Hippocampal formation (tissue), 2 donors: Measurements from ENCODE around the gene ZAR1.
A peak's percentile ranks its signal among the peaks of the same experiment; 100 is the strongest.
"Not testable (repeated sequence)": the region's sequence is repeated elsewhere in the genome, so short reads cannot be mapped to it uniquely, and the experiment has no call there.

Experiments used
- DNase-seq, 2 donors: peaks; one replicate each; lab custom pipeline; 2025; lab: John Stamatoyannopoulos, UW

Gene ZAR1, protein sequence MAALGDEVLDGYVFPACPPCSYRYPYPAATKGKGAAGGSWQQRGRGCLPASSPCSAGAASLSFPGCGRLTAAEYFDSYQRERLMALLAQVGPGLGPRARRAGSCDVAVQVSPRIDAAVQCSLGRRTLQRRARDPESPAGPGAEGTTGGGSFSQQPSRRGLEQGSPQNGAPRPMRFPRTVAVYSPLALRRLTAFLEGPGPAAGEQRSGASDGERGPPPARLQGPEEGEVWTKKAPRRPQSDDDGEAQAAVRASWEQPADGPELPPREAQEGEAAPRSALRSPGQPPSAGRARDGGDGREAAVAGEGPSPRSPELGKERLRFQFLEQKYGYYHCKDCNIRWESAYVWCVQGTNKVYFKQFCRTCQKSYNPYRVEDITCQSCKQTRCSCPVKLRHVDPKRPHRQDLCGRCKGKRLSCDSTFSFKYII

DNA sequence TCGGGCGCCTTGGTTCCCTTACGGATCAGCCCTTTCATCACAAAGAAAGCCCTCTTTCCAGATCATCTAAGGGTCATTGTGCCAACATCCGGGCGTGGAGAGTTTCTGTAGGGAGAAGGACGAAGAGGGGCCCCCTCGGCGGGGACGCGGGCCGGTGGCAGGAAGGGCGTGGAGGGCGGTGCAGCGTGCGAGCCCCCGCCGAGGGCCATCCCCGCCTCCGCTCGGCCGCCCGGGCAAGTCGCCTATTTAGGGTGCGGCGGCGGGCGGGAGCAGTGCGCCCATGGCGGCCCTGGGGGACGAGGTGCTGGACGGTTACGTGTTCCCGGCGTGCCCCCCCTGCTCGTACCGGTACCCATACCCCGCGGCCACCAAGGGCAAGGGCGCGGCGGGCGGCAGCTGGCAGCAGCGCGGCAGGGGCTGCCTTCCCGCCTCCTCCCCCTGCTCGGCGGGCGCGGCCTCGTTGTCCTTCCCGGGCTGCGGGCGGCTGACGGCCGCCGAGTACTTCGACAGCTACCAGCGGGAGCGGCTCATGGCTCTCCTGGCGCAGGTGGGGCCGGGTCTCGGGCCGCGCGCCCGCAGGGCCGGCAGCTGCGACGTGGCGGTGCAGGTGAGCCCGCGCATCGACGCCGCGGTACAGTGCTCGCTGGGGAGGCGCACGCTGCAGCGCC is at the start of gene ZAR1:
ZAR1 (plus strand) TSS at position 241 of the 668 bp plus-strand sequence; CDS start at position 281, 40 bp downstream.
- DNase-seq: no peak

DNA sequence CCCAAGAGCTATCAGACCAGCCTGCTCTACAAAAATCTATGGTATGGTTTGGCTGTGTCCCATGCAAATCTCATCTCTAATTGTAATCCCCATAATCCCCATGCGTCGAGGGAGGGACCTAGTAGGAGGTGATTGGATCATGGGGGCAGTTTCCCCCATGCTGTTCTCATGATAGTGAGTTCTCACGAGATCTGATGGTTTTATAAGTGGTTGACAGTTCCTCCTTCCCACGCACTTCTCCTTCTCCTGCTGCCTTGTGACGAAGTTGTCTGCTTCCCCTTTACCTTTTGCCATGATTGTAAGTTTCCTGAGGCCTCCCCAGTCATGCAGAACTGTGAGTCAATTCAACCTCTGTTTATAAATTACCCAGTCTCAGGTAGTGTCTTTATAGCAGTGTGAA is 49.1 kb upstream of the ZAR1 start:
- not testable (repeated sequence) for DNase-seq

DNA sequence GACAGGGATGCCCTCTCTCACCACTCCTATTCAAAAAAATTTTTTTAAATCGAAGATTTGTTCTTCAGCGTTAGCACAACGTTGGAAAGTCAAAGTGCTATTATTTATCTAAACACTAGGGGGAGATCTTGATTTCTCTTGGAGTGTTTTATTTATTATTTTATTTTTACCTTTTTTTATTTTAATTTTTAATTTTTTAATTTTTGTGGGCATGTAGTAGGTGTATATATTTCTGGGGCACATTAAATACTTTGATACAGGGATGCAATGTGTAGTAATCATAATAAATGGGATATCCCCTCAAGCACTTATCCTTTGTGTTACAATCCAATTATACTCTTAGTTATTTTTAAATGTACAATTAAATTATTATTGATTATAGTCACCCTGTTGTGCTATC is 44.3 kb upstream of the ZAR1 start:
- peak in 1 of 2 donors; percentile 3 for DNase-seq

DNA sequence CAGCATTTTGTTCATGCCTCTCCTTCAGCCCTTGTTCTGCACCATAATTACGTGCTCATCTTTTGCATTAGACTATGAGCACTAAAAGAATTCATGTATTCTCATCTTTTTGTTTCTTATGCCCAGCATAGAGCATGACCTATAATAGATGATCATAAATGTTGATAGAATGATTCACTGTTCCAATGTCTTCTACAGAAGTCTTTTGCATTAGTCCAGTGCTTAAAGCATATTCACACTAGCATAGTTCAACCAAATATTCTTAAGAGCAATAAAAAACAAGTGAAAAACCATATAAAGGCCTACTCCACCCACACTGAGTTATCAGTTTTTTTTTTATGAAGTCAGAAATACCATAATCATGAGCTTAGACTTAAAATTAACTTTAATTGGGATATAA is 43.4 kb upstream of the ZAR1 start:
- no peak for DNase-seq

DNA sequence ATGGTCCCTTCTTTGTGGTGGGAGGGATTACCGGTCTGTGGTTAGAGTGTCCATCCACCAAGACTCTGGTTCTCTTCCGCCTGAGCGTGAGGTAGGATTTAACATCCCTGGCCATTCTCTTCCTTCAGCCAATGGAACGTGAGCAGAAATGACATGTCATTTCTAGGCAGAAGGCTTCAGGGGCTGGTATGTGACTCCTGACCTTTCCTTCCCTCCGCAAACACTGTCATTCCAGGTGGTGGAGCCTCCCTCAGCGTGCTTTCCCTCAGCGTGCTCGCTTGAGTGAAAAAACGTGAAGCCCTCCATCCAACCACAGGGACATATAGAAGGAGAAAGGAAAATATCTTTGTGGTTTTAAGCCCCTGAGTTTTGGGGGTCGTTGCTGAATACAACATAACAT is 40.9 kb upstream of the ZAR1 start:
- DNase-seq: no peak

DNA sequence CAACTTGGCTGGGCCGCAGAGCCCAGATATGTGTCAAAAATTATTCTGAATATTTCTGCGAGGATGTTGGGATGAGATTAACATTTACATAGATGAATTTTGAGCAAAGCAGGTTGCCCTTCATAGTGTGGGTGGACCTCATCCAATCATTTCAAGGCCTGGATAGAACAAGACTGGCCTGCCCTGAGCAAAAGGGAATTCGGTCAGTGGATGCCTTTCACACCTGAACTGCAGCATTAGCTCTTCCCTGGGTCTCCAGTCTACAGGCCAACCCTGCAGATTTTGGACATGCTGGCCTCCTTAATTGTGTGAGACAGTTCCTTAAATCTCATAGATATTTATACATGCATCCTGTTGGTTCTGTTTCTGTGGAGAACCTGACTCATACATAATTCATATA is 39.3 kb upstream of the ZAR1 start:
- no peak for DNase-seq

DNA sequence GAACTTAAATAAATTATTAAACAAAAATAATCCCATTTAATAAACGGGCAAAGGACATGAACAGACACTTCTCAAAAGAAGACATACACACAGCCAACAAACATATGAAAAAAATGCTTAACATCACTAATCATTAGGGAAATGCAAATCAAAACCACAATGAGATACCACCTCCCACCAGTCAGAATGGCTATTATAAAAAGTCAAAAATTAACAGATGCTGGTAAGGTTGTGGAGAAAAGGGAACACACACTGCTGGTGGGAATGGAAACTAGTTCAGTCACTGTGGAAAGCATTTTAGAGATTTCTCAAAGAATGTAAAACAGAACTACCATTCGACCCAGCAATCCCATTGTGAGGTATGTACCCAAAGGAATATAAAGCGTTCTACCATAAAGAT is 38.4 kb upstream of the ZAR1 start:
- not testable (repeated sequence) for DNase-seq

DNA sequence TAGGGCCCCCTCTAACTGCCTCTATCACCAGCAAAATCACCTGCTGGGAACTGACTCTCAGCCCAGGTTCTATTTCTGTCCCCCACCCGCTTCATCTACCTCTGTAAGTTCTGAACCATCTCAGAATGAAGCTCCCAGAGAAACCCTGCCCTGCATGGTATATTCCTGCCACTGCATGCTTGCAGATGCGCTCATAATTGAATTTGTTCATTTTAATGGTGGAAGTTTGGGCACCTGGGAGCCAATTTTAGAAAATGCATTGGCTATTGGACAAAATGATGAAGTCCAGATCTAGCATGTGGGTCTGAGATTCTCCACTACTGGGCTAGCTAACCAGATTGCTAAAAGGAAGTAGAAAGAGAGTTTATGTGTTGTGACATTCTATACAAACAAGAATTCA is 35.5 kb upstream of the ZAR1 start:
- DNase-seq: no peak

DNA sequence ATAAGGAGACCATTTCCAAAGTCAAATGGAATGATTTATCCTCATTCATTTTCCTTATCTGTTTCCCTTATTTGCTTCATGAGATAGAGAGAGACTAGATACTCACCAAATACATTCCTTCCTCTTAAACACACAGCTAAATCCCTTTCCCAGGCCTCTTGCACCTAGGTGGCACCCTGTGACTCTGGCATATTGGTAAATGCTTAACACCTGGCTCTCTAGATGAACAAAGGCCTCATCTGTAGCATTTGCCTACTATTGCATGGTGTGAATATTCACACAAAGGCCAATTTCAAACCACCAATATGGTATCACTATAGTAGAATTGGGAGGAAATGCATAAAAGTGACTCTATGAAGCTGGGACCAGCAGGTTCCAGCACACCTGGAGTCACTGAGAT is 29.1 kb upstream of the ZAR1 start:
- no peak for DNase-seq

DNA sequence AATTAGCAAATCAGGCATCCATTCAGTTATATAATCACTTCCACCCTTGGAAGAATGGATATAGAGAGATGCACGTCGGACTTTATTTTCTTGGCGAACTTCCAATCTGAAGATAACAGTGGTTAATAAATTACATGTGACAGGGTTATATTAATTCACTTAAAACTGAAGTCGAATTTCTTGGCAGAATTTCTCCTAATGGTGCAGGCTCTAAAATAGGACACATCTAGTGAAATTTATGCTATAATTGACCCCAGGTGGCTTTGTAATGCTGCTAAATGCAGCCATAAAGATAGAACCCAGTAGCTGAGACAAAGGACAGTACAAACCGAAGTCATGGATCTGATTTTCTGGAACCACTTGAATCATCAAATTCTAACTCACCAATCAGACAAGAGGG is 27.7 kb upstream of the ZAR1 start:
- DNase-seq: no peak

DNA sequence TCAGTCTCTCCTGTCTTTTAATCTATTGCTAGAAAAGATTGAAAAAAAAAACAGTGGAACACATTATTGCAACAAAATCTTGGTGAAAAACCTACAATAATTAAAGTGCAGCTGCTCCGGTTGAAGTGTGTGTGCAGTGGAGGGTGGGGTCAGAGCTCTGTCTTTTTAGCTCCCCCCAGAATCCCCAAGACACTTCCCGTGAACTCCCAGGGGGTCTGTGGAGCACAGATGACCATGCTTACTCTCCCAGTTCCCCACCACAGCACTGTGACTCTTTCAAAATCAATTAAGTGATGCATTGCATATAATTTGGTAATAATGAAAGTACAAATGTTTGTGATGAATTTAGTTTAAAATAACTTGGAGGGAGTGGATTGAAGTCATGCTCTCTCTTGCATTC is 22.6 kb upstream of the ZAR1 start:
- DNase-seq: no peak

DNA sequence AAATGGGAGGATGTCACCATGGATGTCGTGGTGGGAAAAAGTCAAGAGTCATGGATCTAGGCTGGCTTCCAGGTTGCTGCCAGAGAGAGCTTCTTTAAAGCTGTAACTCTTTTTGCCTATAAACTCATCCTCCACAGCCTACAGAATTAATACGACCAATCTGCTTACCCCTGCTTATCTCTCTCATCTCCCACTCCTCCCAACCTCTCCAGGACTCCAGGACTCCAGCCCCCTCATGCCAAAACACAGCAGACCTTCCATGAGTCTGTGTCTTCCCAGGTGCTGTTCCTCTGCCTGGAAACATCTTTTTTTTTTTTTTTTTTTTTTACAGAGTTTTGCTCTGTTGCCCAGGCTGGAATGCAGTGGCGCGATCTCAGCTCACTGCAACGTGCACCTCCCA is 22.2 kb upstream of the ZAR1 start:
- DNase-seq: no peak

DNA sequence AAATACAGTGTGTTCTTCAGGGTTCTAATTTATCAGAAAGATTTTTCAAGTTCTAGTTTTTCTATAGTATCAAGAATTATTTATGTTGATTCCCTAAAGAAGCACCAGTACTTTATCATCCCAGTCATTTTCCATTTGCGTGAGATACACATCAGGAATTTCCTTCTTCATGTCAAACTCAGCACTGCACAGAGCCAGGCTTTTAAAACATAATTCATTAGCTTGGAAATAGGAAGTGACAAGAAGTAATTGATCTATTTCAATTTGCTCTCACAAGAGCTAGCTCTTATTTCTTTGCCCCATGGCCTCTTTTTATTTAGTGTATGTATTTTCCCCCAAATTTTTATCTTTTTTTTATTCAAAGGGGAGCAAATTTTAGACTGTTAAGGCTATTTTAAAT is 19.9 kb upstream of the ZAR1 start:
- no peak for DNase-seq

DNA sequence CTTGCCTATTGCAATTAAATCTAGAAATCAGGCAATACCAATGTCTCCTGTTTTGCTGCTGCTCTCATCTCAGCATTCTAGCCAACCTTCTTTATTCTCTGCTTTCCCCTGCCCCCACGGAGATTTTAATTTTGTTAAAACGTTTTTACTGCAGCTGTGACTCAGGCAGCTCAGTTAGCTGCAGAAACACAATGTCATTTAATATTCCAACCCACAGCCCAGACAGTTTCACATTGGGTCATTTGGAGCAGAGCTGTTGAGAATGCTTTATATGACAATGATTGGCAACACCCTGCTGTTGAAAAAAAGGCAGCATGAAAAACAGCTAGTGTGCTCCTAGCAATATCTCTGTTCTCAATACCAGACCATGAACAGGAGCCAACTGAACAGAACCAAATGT is 19.5 kb upstream of the ZAR1 start:
- DNase-seq: peak in 1 of 2 donors; percentile 44

DNA sequence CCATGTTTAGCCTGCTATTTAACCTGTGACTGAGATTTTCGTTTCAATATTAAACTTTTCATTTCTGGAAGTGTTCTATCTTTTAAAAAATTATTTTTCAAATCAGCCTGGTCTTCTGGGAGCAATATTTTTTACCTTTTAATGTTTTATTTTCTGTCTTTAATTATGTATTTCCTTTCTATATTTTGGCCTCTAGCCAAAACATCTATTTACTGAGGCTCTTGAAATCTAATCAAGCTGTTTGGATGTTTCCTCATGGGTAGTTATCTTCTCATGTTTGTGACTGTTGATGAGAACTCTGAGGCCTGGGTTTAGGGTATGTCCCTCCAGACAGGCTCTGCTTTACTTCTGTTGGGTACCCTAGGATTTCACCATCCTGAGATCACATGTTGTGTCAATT is 17.3 kb upstream of the ZAR1 start:
- no peak for DNase-seq

DNA sequence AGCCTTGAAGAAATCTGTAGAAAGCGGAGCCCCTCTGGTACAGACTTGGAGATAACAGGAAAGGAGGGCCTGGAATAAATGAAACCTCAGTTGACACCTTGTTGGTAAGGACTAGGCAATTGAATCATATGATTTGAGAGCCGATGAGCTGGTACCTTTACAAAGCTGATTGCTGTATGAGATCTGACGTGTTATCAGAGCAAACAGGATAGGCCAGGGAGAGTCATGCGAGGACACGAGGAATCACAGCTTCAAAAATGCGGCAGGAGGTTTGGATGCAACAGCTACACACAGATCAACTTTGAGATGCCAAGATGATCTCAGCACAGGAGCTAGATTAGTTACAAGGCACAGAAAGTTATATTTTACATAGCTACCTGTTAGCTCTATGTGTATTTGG is 14.3 kb upstream of the ZAR1 start:
- no peak for DNase-seq

DNA sequence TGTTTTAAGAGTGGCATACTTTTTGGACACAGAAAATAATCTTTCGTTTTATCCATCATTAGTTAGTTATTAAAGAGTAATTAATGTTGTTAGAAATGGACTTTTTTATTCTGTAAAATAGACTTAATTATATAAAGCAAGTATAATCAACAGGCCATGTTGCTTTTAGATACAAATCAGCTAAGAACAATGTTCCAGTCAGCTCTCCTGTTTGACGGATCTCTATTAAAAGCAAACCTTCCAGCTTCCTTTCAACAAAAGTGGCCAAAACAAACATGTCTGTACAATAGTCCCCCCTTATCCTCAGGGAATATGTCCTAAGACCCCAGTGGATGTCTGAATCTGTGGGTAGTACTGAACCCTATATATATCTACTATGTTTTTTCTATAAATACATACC is 11.8 kb upstream of the ZAR1 start:
- no peak for DNase-seq

DNA sequence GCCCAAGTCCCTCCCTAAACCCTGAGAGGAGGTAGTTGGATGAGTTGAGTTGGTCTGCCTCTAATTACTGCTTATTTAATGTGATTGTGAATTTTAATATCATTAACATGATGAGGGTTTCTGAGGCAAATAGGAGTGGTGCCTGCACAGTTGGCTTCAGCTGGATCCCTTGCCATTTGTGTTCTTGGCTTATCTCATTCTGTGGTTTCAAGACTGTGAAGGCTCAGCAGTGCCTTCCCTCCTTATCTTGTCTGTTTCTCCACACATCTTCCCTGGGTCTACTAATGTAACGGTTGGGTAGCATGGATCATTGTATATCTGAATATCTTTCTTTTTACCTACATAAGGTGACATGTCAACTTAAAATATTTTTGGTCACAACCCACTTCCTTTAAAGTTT is 8.5 kb upstream of the ZAR1 start:
- DNase-seq: no peak

DNA sequence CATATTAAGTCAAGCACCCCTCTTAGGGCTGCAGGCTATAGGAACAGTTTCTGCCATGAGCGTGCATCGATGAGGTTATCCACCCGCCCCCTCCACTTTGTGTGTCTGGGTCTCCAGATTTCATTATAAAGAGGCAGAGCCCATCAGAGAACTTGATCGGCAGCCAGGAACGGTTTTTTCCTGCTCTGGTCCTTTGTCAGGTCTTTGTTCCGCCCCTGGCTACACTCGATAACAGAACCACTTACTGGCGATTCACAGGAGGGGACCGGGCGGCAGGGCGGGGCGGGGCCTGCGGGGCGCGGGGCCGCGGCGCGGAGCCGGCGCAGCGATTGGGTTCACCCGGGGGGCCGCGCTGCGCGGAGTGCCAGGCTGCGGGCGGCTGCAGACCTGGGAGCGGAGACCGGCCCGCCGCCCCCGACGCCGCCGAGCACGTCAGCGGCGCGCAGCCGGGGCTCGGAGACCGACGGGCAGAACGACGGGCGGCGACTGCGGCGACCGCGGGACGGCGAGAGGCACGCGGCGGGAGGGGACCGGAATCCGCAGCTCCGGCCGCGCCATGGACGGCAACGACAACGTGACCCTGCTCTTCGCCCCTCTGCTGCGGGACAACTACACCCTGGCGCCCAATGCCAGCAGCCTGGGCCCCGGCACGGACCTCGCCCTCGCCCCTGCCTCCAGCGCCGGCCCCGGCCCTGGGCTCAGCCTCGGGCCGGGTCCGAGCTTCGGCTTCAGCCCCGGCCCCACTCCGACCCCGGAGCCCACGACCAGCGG is 6.9 kb upstream of the ZAR1 start, which contains the start of gene SLC10A4:
SLC10A4 (plus strand) TSS at position 338 of the 771 bp plus-strand sequence; CDS start at position 557, 219 bp downstream.
- DNase-seq: no peak

DNA sequence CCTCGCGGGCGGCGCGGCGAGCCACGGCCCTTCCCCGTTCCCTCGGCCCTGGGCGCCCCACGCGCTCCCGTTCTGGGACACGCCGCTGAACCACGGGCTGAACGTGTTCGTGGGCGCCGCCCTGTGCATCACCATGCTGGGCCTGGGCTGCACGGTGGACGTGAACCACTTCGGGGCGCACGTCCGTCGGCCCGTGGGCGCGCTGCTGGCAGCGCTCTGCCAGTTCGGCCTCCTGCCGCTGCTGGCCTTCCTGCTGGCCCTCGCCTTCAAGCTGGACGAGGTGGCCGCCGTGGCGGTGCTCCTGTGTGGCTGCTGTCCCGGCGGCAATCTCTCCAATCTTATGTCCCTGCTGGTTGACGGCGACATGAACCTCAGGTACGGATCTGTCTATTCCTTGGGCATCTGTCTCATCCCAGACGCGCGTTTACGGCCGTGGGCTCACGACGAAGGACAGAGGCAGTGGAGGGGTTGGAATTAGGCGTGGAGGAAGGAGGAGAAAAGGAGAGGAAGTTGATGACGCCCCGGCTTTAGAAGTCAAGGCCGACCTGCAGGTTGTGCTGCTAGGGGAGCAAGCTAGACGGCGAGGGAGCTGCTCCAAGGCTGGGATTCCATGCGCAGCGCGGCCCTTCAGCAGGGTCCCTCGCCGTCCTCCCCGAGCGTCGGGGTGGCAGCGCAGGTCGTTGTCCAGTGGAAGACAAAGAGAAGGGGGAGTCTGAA is 6.1 kb upstream of the ZAR1 start:
- no peak for DNase-seq

DNA sequence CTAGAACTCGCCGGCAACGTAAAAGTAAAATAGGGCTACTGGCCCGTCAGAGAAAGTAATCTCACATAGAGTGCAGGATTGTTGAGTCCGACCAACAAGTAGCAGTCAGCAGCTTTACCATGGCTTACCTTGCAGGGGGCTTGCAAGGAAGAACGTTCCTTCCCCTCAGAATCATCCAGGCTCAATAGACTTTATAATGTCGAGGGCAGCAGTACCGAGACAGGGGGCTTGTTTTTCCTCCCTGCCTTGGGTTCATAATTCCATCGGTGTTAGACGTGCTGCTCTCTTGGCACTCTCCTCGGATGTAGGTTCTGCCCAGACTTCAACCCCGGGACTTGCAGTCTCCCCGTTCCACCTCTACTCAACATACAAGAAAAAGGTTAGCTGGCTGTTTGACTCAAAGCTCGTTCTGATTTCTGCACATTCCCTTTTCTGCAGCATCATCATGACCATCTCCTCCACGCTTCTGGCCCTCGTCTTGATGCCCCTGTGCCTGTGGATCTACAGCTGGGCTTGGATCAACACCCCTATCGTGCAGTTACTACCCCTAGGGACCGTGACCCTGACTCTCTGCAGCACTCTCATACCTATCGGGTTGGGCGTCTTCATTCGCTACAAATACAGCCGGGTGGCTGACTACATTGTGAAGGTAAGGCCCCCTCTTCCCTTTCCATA is 5.4 kb upstream of the ZAR1 start:
- DNase-seq: no peak

DNA sequence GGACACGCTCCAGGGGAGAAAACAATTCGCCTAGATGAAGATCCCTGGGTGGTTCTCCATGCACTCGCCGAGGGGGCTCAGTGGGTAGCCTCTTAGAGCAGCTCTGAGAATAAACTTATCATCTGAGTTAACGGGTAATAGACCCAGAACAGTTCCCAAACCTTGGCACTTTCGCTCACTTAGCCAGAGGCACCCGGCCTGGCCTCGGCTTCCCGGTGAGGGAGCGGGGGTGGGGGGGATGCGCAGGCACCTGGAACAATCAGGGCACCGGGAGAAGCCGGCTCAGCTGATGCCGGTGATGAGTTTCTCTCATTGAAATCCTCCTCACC is 405 bp upstream of the ZAR1 start:
- no peak for DNase-seq
